ENCODE results near the gene TMEM182. TPM values are rescaled to one million over a fixed set of nuclear protein-coding genes. Genes with fewer than 3 reads are reported as not detected.

Gene TMEM182
- 0.73 and 0.98 TPM in 2 replicates for total RNA-seq

GRCh38 chr2:102761763-102762162 is at the start of gene TMEM182:
TMEM182 (plus strand) TSS chr2:102762031; CDS start chr2:102762218, 187 bp downstream.

Other genes starting within 250 kb of the TMEM182 start
- gene SLC9A2, start 142.5 kb upstream of the TMEM182 start, total RNA-seq = under 0.01 TPM in 2 replicates